ENCODE measurements around the gene FBLN1.

- no peak for TF ChIP-seq CTCF (IDR thresholded peaks at IDR 0.05; ENCODE audit: extremely low read depth in 1 of 2, insufficient read depth in 1 of 2, low read depth in 1 of 2, low read length in 2 of 2)
- TF ChIP-seq EZH2 (IDR thresholded peaks at IDR 0.05; ENCODE audit: borderline replicate concordance, low read depth, low read length, severe bottlenecking) = no peak
- TF ChIP-seq GATA2 (IDR thresholded peaks at IDR 0.05; ENCODE audit: insufficient read depth, insufficient read length, low read depth, low read length) = no peak
- TF ChIP-seq POLR2AphosphoS5 (IDR thresholded peaks at IDR 0.05; ENCODE audit: insufficient read depth, low read depth, low read length) = no peak
- no peak for TF ChIP-seq MAX (IDR thresholded peaks at IDR 0.05; ENCODE audit: insufficient read depth, insufficient read length)
These were observed 24.2 kb downstream of the FBLN1 start for GRCh38 chr22:45526768-45527360.

Measured in endothelial cell of umbilical vein (primary cell).